H7 (cell line): ENCODE measurements around the gene CFAP52. TPM values are rescaled to one million over a fixed set of nuclear protein-coding genes. Genes with fewer than 3 reads are reported as not detected.
"Not testable (repeated sequence)": the region's sequence is repeated elsewhere in the genome, so short reads cannot be mapped to it uniquely, and the experiment has no call there.

ENCODE experiments used
- DNase-seq: peaks from one replicate; pipeline ENCODE4 v3.0.0; 2012
- H3K27me3 ChIP-seq: 2 replicates; pipeline ENCODE4 v1.6.0; 2011; ENCODE audit warnings: mild to moderate bottlenecking, low read length; ENCODE audit not compliant: control insufficient read depth, insufficient read depth
- H3K36me3 ChIP-seq: replicated peaks from 2 replicates; pipeline ENCODE4 v1.5.1; 2011; ENCODE audit warnings: low read length; ENCODE audit not compliant: control insufficient read depth, insufficient read depth
- H3K4me3 ChIP-seq: 2 replicates; pipeline ENCODE4 v1.5.1; 2011; ENCODE audit warnings: low read depth, mild to moderate bottlenecking, control low read depth, low read length, moderate library complexity; ENCODE audit not compliant: insufficient read depth
- total RNA-seq: library from RNA; depleted of rRNA; stranded (reverse); fragments of >200 nt; shearing (Covaris generic); gene quantifications from 2 replicates; pipeline ENCODE4 v1.2.3, GENCODE V29; 2014

CFAP52 gene
- total RNA-seq, 1 experiment from 2014 or later = not detected

GRCh38 chr17:9646546-9646885, 70.1 kb downstream of the CFAP52 start:
- DNase-seq = peak; percentile 27
- peak overlapping the region; percentile 75 for H3K4me3 ChIP-seq
- peaks cover 8% of the 10 kb centered on the region for H3K27me3 ChIP-seq
- no peaks in the 10 kb centered on the region for H3K36me3 ChIP-seq

DNA sequence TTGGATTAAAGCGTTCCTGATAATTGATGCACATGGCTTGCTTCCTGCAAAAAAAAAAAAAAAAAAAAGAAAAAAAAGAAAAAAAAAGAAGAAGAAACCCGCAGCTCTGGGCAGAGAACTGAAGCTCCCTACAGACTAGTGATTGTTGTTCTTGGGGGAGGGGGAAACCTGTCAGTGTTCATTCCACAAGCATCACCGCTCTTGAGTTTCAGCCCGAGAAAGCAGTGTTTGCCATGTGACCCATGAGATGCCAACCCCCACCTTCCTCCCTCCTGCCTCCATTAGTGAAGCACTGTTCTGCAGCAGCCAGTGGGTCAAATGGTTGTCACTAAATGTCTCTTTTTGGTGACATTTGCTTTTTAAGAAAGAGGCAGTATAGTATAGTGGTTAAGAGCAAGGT, 70.6 kb downstream of the CFAP52 start:
- Histone ChIP-seq H3K4me3 (peak overlapping the region; percentile 75), H3K36me3 (no peaks in the 10 kb centered on the region), H3K27me3 (peaks cover 8% of the 10 kb centered on the region)
- peak; percentile 57 for DNase-seq

GRCh38 chr17:9648521-9649110, 72.2 kb downstream of the CFAP52 start:
- H3K27me3 ChIP-seq = peaks cover 8% of the 10 kb centered on the region
- peak; percentile 56 for DNase-seq
- no peak overlapping the region for H3K4me3 ChIP-seq
- no peaks in the 10 kb centered on the region for H3K36me3 ChIP-seq

DNA sequence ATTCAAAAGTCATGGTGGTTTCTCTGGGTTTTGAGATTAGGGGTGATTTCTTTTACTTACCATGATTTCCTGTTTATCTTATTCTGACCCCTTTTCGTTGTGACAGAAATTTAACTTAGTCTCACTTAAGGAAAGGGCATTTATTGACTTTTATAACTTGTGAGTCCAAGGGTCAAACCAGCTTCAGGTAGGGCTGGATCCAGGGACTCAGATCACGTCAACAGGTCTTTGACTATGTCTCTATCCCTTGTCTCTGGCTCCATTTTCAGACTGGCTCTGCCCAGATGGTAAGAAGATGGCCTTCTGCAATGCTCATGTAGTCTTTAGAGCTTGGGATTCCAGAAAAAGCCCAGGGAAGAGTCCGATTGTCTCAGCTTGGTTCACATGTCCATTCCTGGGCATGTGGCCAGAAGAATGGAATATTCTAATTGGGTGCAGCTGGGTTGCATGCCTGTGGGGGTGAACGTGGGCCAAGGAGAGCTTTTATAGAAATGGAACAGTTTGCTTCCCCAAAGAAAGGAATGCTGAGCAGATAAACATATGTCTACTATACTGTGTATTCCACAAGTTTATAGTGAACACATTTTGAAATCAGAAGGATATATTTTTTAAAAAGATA, 82.3 kb downstream of the CFAP52 start:
- Histone ChIP-seq H3K36me3 (no peaks in the 10 kb centered on the region), H3K27me3 (no peaks in the 10 kb centered on the region), H3K4me3 (no peak overlapping the region)
- DNase-seq = no peak

- H3K36me3 ChIP-seq = no peaks in the 10 kb centered on the region
- no peaks in the 10 kb centered on the region for H3K27me3 ChIP-seq
- no peak overlapping the region for H3K4me3 ChIP-seq
- no peak for DNase-seq
Observed at GRCh38 chr17:9661027-9661426, 84.6 kb downstream of the CFAP52 start.

DNA sequence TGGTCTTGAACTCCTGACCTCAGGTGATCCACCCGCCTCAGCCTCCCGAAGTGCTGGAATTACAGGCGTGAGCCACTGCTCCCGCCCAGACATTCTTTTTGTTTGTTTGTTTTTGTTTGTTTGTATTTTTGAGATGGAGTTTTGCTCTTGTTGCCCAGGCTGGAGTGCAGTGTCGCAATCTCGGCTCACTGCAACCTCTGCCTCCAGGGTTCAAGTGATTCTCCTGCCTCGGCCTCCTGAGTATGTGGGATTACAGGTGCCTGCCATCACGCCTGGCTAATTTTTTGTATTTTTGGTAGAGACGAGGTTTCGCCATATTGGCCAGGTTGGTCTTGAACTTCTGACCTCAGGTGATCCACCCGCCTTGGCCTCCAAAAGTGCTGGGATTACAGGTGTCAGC, 87.1 kb downstream of the CFAP52 start:
- H3K27me3 ChIP-seq, DNase-seq, H3K36me3 ChIP-seq, H3K4me3 ChIP-seq: not testable (repeated sequence)

DNA sequence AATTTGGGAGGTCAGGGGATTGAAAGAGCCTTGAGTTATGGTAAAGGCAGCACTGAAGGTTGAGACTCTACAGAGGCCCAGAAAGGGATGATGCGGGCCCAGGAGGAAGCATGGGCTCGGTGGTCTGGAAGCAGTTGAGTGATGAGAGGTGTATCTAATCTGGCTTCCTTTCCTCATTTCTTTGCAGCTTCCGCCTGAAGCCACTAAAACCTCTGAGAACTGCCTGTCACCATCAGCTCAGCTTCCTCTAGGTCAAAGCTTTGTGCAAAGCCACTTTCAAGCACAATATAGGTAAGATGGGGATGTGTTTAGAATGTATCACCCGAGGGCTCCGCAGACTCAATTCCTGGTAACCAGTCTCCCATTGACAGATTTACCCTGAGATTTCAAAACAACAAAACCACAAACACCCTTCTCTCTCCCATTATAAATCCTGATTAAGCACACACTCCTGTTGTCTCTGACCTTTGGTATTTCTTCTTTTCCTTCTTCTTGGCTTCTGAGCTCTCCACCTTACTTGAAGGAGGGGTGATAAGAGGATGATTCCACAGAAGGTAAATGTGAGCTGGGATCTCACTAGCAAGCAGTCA, 90.1 kb downstream of the CFAP52 start:
- H3K27me3 ChIP-seq = no peaks in the 10 kb centered on the region
- H3K36me3 ChIP-seq = no peaks in the 10 kb centered on the region; the same call in 1 of the 2 replicates
- no peak overlapping the region for H3K4me3 ChIP-seq
- no peak for DNase-seq

GRCh38 chr17:9668517-9668916, 92.1 kb downstream of the CFAP52 start:
- Histone ChIP-seq H3K27me3 (no peaks in the 10 kb centered on the region), H3K36me3 (no peaks in the 10 kb centered on the region; the same call in 1 of the 2 replicates), H3K4me3 (no peak overlapping the region)
- DNase-seq = no peak

DNA sequence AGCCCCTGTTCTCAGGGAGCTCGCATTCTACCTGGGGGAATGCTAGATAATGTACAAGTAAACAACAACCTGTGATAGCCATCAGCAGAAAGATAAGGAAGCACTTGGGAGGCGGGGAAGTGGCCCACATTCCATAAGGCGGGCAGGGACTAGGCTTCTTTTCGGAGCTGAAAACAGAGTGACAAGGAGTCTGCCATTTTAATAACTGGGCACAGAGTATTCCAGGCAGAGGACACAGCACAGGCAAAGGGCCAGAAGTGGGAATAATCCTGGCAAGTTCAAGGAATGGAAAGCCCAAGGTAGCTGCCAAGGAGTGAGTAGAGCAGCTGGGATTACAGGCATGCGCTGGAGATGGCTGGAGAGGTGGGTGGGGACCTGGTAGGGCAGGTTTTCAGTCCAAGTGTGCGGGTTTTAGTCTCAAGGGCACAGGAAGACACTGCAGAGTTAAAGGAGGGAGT, 93.1 kb downstream of the CFAP52 start:
- Histone ChIP-seq H3K4me3 (no peak overlapping the region), H3K36me3 (no peaks in the 10 kb centered on the region; the same call in 1 of the 2 replicates), H3K27me3 (no peaks in the 10 kb centered on the region)
- no peak for DNase-seq

- H3K27me3 ChIP-seq = no peaks in the 10 kb centered on the region
- H3K4me3 ChIP-seq = no peak overlapping the region
- H3K36me3 ChIP-seq = no peaks in the 10 kb centered on the region; the same call in 1 of the 2 replicates
- DNase-seq = peak; percentile 16
Observed at GRCh38 chr17:9670596-9670995, 94.2 kb downstream of the CFAP52 start.

DNA sequence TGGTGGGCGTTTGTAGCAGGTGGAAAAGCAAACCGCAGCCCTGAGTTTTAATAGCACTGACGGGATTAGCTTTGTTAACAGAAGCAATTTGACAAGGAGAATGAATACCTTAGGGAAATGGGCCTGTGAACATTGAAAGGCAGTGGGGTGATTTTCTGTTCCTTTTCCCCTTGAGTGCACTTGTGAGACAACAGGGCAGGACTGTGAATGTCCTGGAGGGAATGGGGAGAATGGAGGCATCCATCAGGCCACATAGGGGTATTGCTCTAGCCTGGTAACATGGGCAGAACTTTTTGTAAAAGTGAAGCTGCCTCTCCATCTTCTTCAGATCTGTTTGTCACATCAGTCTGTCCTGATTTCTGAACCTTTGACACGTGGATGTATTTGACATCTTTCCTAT, 95.1 kb downstream of the CFAP52 start:
- H3K36me3 ChIP-seq = no peaks in the 10 kb centered on the region
- no peak overlapping the region for H3K4me3 ChIP-seq
- DNase-seq = no peak
- no peaks in the 10 kb centered on the region for H3K27me3 ChIP-seq

DNA sequence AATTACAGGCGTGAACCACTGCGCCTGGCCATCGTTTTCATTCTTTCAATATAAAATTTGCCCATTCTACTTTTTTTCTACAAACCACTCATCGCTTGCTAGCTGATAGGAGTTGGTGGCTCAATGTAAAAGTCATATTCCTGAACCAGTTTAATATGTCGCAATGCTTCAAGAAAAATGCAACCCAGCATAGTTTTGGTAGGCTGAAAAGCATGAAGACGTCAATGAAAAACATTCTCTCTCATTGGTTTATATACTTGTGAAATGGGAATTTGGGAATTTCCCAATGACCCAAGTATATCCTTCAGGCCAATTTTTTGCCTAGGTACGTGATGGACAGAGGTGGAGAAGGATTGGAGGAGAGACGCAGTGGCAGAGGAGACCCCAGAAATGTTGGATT, 95.8 kb downstream of the CFAP52 start:
- Histone ChIP-seq H3K4me3 (no peak overlapping the region), H3K36me3 (no peaks in the 10 kb centered on the region; the same call in 1 of the 2 replicates), H3K27me3 (no peaks in the 10 kb centered on the region)
- DNase-seq = no peak

DNA sequence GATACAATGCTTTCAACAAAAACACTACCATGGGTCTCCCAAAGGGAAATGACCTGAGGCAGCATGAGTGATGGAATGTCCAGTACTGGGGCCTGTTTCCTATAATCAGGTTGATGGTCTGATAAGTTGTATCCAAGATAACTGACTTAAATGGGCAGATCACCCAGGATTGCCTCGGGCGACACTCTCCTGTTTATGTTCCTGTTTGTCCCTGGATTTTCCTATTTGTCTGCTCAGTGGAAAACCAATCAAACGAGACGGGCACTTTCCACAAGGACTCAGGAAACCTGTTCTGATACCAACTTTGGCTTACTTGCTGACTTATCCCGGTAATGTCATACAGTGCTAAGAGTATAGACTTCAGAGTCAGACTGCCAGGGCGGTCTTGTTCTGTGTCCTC, 96.2 kb downstream of the CFAP52 start:
- H3K36me3 ChIP-seq = no peaks in the 10 kb centered on the region; the same call in 1 of the 2 replicates
- no peak overlapping the region for H3K4me3 ChIP-seq
- H3K27me3 ChIP-seq = no peaks in the 10 kb centered on the region
- DNase-seq = no peak

- Histone ChIP-seq H3K4me3 (no peak overlapping the region), H3K36me3 (no peaks in the 10 kb centered on the region; the same call in none of the 2 replicates), H3K27me3 (no peaks in the 10 kb centered on the region)
- DNase-seq = no peak
Observed at GRCh38 chr17:9676084-9676483, 99.6 kb downstream of the CFAP52 start.

DNA sequence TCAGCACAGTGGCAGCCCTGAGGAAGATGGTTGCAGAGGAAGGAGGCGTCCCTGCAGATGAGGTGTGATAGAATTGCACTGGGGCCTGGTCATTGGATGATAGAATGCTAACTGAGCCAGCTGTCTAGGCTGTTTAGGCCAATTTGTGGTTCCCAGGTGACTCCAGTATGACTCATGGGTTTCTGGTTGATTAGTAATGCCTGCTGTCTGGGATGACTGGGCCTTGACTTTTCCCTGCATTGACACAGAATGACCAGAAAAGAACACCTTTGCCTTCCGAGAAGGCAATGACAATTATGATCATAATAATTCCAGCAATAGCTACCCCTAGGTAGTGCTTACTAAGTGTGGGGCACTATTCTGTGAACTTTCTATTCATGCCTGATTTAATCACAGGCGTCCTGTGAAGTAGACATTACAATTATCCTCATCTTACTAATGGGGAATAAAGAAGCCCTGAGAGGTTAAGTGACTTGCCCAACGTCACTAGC, 100.4 kb downstream of the CFAP52 start:
- no peaks in the 10 kb centered on the region; the same call in none of the 2 replicates for H3K36me3 ChIP-seq
- no peak for DNase-seq
- no peaks in the 10 kb centered on the region for H3K27me3 ChIP-seq

More for the DNA sequence above, 100.4 kb downstream of the CFAP52 start:
- no peak overlapping the region for H3K4me3 ChIP-seq
